Keratinocyte (primary cell): ENCODE measurements around the gene HDAC5.

ENCODE experiments used
- EZH2 ChIP-seq: IDR thresholded peaks from one replicate; pipeline ENCODE4 v1.6.1; 2012; ENCODE audit warnings: inconsistent platforms, mild to moderate bottlenecking, low read length, moderate library complexity
- TF ChIP-seq, protein P1 (sequence below), 3 experiments: IDR thresholded peaks in 1 of 3; conservative IDR thresholded peaks in 1 of 3; optimal IDR thresholded peaks in 1 of 3; 2 replicates in 2 of 3; 3 replicates in 1 of 3; pipeline versions ENCODE3 to v1.5.1; 2011; ENCODE audit warnings: low read length in 3 of 3, mild to moderate bottlenecking in 3 of 3, moderate library complexity in 2 of 3, control low read depth in 1 of 3, inconsistent platforms in 1 of 3; ENCODE audit not compliant: insufficient read depth in 2 of 3; ENCODE audit errors: extremely low read depth in 1 of 3

DNA sequence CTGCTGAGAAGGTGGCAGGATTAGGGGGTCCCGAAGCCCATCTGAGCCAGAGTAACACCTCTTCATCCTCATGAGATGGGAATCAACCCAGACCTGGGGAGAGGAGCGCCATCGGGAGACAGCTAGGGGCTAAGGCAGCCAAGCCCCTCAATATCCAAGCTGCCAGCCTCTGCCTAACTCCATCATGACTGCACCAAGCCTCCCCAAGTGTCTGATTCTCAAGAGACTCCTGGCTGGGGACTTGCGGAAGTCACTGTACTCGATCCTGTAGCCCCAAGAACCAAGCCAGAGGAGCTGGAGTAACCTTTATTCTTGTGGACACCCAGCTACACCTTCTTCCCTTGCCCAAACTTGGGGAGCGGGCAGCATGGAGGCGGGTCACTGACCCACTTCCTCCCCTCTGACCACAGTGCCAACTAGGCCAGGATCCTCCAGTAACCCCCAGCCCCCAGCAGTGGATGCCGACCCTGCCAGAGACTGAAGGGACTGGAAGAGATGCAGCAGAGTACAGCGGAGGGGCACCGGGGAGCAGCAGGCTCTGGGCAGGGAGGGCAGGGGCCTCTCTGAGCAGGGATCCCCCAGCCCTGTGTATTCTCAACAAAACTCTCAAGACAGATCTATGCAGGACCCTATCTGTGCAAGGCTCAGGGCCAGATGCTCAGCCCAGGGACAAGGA lies 13.3 kb downstream of the HDAC5 start:
- TF ChIP-seq, protein P1, sequence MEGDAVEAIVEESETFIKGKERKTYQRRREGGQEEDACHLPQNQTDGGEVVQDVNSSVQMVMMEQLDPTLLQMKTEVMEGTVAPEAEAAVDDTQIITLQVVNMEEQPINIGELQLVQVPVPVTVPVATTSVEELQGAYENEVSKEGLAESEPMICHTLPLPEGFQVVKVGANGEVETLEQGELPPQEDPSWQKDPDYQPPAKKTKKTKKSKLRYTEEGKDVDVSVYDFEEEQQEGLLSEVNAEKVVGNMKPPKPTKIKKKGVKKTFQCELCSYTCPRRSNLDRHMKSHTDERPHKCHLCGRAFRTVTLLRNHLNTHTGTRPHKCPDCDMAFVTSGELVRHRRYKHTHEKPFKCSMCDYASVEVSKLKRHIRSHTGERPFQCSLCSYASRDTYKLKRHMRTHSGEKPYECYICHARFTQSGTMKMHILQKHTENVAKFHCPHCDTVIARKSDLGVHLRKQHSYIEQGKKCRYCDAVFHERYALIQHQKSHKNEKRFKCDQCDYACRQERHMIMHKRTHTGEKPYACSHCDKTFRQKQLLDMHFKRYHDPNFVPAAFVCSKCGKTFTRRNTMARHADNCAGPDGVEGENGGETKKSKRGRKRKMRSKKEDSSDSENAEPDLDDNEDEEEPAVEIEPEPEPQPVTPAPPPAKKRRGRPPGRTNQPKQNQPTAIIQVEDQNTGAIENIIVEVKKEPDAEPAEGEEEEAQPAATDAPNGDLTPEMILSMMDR (optimal IDR thresholded peaks at IDR 0.05 in 1 of 3, IDR thresholded peaks at IDR 0.05 in 1 of 3, conservative IDR thresholded peaks at IDR 0.05 in 1 of 3; ENCODE audit: extremely low read depth in 1 of 3, insufficient read depth in 2 of 3, low read length in 3 of 3), result no peak
- TF ChIP-seq EZH2, result no peak
